ENCODE measurements around the gene CDKN1B.
"Not testable (repeated sequence)": the region's sequence is repeated elsewhere in the genome, so short reads cannot be mapped to it uniquely, and the experiment has no call there.

The CDKN1B gene

GRCh38 chr12:12736759-12737676 lies 19.9 kb downstream of the CDKN1B start:
- in situ Hi-C loops (cut with MboI; ENCODE audit: low pct_unique_long_range_greater_than_20kb, low sequenced_read_pairs), result no loop called here
- DNase-seq, result peak; percentile 69

- in situ Hi-C loops (cut with MboI; ENCODE audit: low pct_unique_long_range_greater_than_20kb, low sequenced_read_pairs); DNase-seq: not testable (repeated sequence)
Observed at GRCh38 chr12:12738152-12738551, 21.0 kb downstream of the CDKN1B start.

- in situ Hi-C loops (cut with MboI; ENCODE audit: low pct_unique_long_range_greater_than_20kb, low sequenced_read_pairs), result no loop called here
- DNase-seq, result no peak
Observed at GRCh38 chr12:12741660-12742059, 24.5 kb downstream of the CDKN1B start.

- in situ Hi-C loops (cut with MboI; ENCODE audit: low pct_unique_long_range_greater_than_20kb, low sequenced_read_pairs), result no loop called here
- no peak for DNase-seq
Observed at GRCh38 chr12:12744546-12745305, 27.6 kb downstream of the CDKN1B start.

- in situ Hi-C loops (cut with MboI; ENCODE audit: low pct_unique_long_range_greater_than_20kb, low sequenced_read_pairs), result no loop called here
- DNase-seq, result no peak
Observed at GRCh38 chr12:12745576-12746211, 28.5 kb downstream of the CDKN1B start.

- no peak for DNase-seq
- in situ Hi-C loops (cut with MboI; ENCODE audit: low pct_unique_long_range_greater_than_20kb, low sequenced_read_pairs), result no loop called here
Observed at GRCh38 chr12:12747278-12747677, 30.1 kb downstream of the CDKN1B start.

GRCh38 chr12:12748044-12748443 lies 30.9 kb downstream of the CDKN1B start:
- in situ Hi-C loops (cut with MboI; ENCODE audit: low pct_unique_long_range_greater_than_20kb, low sequenced_read_pairs), result no loop called here
- DNase-seq, result no peak

GRCh38 chr12:12749433-12749832 lies 32.3 kb downstream of the CDKN1B start:
- in situ Hi-C loops (cut with MboI; ENCODE audit: low pct_unique_long_range_greater_than_20kb, low sequenced_read_pairs), result no loop called here
- no peak for DNase-seq

GRCh38 chr12:12755923-12756322 lies 38.8 kb downstream of the CDKN1B start:
- DNase-seq, result no peak
- in situ Hi-C loops (cut with MboI; ENCODE audit: low pct_unique_long_range_greater_than_20kb, low sequenced_read_pairs), result no loop called here

- in situ Hi-C loops (cut with MboI; ENCODE audit: low pct_unique_long_range_greater_than_20kb, low sequenced_read_pairs), result no loop called here
- DNase-seq, result no peak
Observed at GRCh38 chr12:12757121-12757520, 40.0 kb downstream of the CDKN1B start.

- DNase-seq, result no peak
- in situ Hi-C loops (cut with MboI; ENCODE audit: low pct_unique_long_range_greater_than_20kb, low sequenced_read_pairs), result no loop called here
Observed at GRCh38 chr12:12759234-12759915, 42.2 kb downstream of the CDKN1B start.

GRCh38 chr12:12764824-12765223 lies 47.7 kb downstream of the CDKN1B start:
- in situ Hi-C loops (cut with MboI; ENCODE audit: low pct_unique_long_range_greater_than_20kb, low sequenced_read_pairs), result no loop called here

GRCh38 chr12:12770262-12770661 lies 53.1 kb downstream of the CDKN1B start:
- no peak for DNase-seq
- in situ Hi-C loops (cut with MboI; ENCODE audit: low pct_unique_long_range_greater_than_20kb, low sequenced_read_pairs), result no loop called here

More at GRCh38 chr12:12764824-12765223, 47.7 kb downstream of the CDKN1B start:
- DNase-seq, result no peak

All from KBM-7 (cell line).